H1 (cell line): ENCODE measurements around the gene PLCL2. TPM values are rescaled to one million over a fixed set of nuclear protein-coding genes. Genes with fewer than 3 reads are reported as not detected.

Experiments used
- CTCF ChIA-PET: fragments of 300-600 bp; sonication (Branson Sonifier 250); formaldehyde crosslinking; loops from one replicate; lab custom pipeline; 2021; ENCODE audit not compliant: partially characterized antibody; lab: Charles Lee
- POLR2A ChIA-PET: fragments of 300-600 bp; sonication (Branson Sonifier 250); formaldehyde crosslinking; loops from one replicate; lab custom pipeline; 2021; ENCODE audit warnings: inconsistent platforms; ENCODE audit not compliant: partially characterized antibody; lab: Charles Lee
- DNase-seq, 2 experiments: peaks; one replicate each; pipeline versions ENCODE4 v3.0.0 to v3.0.0-alpha.2; 2010 to 2022; ENCODE audit warnings: low spot score in 2 of 2, low read depth in 1 of 2, mixed read lengths in 1 of 2
- FAIRE-seq: peaks from 2 replicates; lab custom pipeline; 2011; peaks lifted over from hg19 to GRCh38; lab: Jason Lieb, UNC
- H2AFZ ChIP-seq: 2 replicates; pipeline ENCODE4 v1.8.1; 2012; ENCODE audit warnings: low read length, inconsistent platforms
- H2AK5ac ChIP-seq: 2 replicates; pipeline ENCODE4 v1.6.1; 2013; ENCODE audit warnings: low read depth, low read length
- H2BK120ac ChIP-seq: replicated peaks from 2 replicates; pipeline ENCODE3; 2013; ENCODE audit warnings: low read depth, low read length, inconsistent platforms
- H2BK12ac ChIP-seq: 2 replicates; pipeline ENCODE4 v1.6.1; 2013; ENCODE audit warnings: low read depth, low read length
- H2BK15ac ChIP-seq: 2 replicates; pipeline ENCODE4 v1.6.1; 2013; ENCODE audit warnings: low read length
- H2BK20ac ChIP-seq: 2 replicates; pipeline ENCODE4 v1.6.1; 2013; ENCODE audit warnings: low read length
- H2BK5ac ChIP-seq: 2 replicates; pipeline ENCODE4 v1.6.1; 2013; ENCODE audit warnings: low read depth, low read length
- H3K14ac ChIP-seq: 2 replicates; pipeline ENCODE4 v1.6.1; 2013; ENCODE audit warnings: inconsistent platforms; ENCODE audit not compliant: insufficient read length
- H3K18ac ChIP-seq: 2 replicates; pipeline ENCODE4 v1.6.1; 2013; ENCODE audit warnings: low read length; ENCODE audit errors: extremely low read depth
- H3K23ac ChIP-seq: 2 replicates; pipeline ENCODE4 v1.6.1; 2013; ENCODE audit warnings: inconsistent platforms; ENCODE audit not compliant: insufficient read length
- H3K23me2 ChIP-seq: 2 replicates; pipeline ENCODE4 v1.6.1; 2013; ENCODE audit warnings: low read depth, low read length
- H3K27ac ChIP-seq: 2 replicates; pipeline ENCODE4 v1.6.1; 2011; ENCODE audit warnings: low read depth, low read length, inconsistent platforms
- H3K27me3 ChIP-seq, 4 experiments: replicated peaks in 1 of 4; 1 replicate in 1 of 4; 2 replicates in 3 of 4; pipeline versions ENCODE4 v1.6.1 to v1.8.1; 2011 to 2013; ENCODE audit warnings: low read length in 3 of 4, mild to moderate bottlenecking in 3 of 4, inconsistent platforms in 2 of 4, mixed read lengths in 2 of 4, moderate library complexity in 1 of 4; ENCODE audit not compliant: control insufficient read depth in 3 of 4, insufficient read depth in 3 of 4; ENCODE audit errors: extremely low read depth in 1 of 4
- H3K36me3 ChIP-seq, 4 experiments: 2 replicates each; pipeline versions ENCODE4 v1.6.1 to v1.8.1; 2011 to 2013; ENCODE audit warnings: mild to moderate bottlenecking in 4 of 4, low read length in 3 of 4, moderate library complexity in 2 of 4, control low read depth in 1 of 4, inconsistent platforms in 1 of 4; ENCODE audit not compliant: insufficient read depth in 4 of 4, control insufficient read depth in 2 of 4
- H3K4ac ChIP-seq: replicated peaks from 2 replicates; pipeline ENCODE3; 2013; ENCODE audit warnings: low read length, low read depth, mixed read lengths, inconsistent platforms; ENCODE audit not compliant: insufficient read length
- H3K4me1 ChIP-seq, 4 experiments: replicated peaks in 1 of 4; 1 replicate in 1 of 4; 2 replicates in 3 of 4; pipeline versions ENCODE4 v1.6.1 to v1.8.1; 2011 to 2013; ENCODE audit warnings: low read length in 3 of 4, inconsistent platforms in 2 of 4, mixed read lengths in 1 of 4; ENCODE audit not compliant: insufficient read depth in 4 of 4, control insufficient read depth in 3 of 4
- H3K4me2 ChIP-seq, 2 experiments: 2 replicates each; pipeline versions ENCODE4 v1.6.1 to v1.8.1; 2011 to 2013; ENCODE audit warnings: low read depth in 2 of 2, low read length in 2 of 2, control low read depth in 1 of 2, inconsistent platforms in 1 of 2, mild to moderate bottlenecking in 1 of 2; ENCODE audit not compliant: insufficient read depth in 1 of 2
- H3K4me3 ChIP-seq, 4 experiments: fragments of 200-600, 300-600 bp in 1 of 4; sonication (generic), shearing (Covaris generic), sonication (Bioruptor Twin) in 1 of 4; 2 replicates each; pipeline versions ENCODE4 v1.5.1 to v1.8.1; 2011 to 2016; ENCODE audit warnings: low read length in 4 of 4, low read depth in 3 of 4, control low read depth in 2 of 4, inconsistent platforms in 2 of 4, mild to moderate bottlenecking in 2 of 4, mixed read lengths in 1 of 4, moderate library complexity in 1 of 4; ENCODE audit not compliant: insufficient read depth in 2 of 4; ENCODE audit errors: extremely low read depth in 1 of 4
- H3K56ac ChIP-seq: replicated peaks from 2 replicates; pipeline ENCODE3; 2013; ENCODE audit warnings: low read depth, mild to moderate bottlenecking, mixed read lengths, low read length, inconsistent platforms; ENCODE audit not compliant: insufficient read length
- H3K79me1 ChIP-seq: 2 replicates; pipeline ENCODE4 v1.6.1; 2013; ENCODE audit warnings: low read depth, low read length, control low read depth
- H3K79me2 ChIP-seq, 2 experiments: 2 replicates each; pipeline versions ENCODE4 v1.6.1 to v1.8.1; 2012 to 2013; ENCODE audit warnings: low read length in 2 of 2, mild to moderate bottlenecking in 2 of 2, inconsistent platforms in 1 of 2; ENCODE audit not compliant: insufficient read depth in 2 of 2, control insufficient read depth in 1 of 2
- H3K9ac ChIP-seq, 4 experiments: replicated peaks in 1 of 4; 1 replicate in 1 of 4; 2 replicates in 3 of 4; pipeline versions ENCODE4 v1.6.1 to v1.8.1; 2011 to 2013; ENCODE audit warnings: low read depth in 3 of 4, low read length in 3 of 4, control low read depth in 2 of 4, mild to moderate bottlenecking in 2 of 4, moderate library complexity in 2 of 4, inconsistent platforms in 1 of 4; ENCODE audit errors: extremely low read depth in 1 of 4
- H3K9me3 ChIP-seq, 2 experiments: 2 replicates each; pipeline versions ENCODE4 v1.6.1 to v1.8.1; 2012 to 2013; ENCODE audit warnings: mild to moderate bottlenecking in 2 of 2, moderate library complexity in 2 of 2, control low read depth in 1 of 2, inconsistent platforms in 1 of 2, low read depth in 1 of 2, low read length in 1 of 2, mixed read lengths in 1 of 2; ENCODE audit not compliant: insufficient read depth in 2 of 2
- H4K20me1 ChIP-seq, 2 experiments: replicated peaks in 1 of 2; 2 replicates each; pipeline versions ENCODE3 to v1.8.1; 2011 to 2013; ENCODE audit warnings: inconsistent platforms in 2 of 2, low read length in 2 of 2, mild to moderate bottlenecking in 1 of 2; ENCODE audit not compliant: insufficient read depth in 2 of 2, control insufficient read depth in 1 of 2
- H4K5ac ChIP-seq: 2 replicates; pipeline ENCODE4 v1.6.1; 2013; ENCODE audit warnings: low read length, low read depth, mixed read lengths, inconsistent platforms; ENCODE audit not compliant: insufficient read length
- H4K8ac ChIP-seq: 2 replicates; pipeline ENCODE4 v1.8.0; 2013; ENCODE audit warnings: mild to moderate bottlenecking, moderate library complexity, low read length, inconsistent platforms; ENCODE audit not compliant: insufficient read depth; ENCODE audit errors: extremely low read depth
- H4K91ac ChIP-seq: replicated peaks from 2 replicates; pipeline ENCODE3; 2013; ENCODE audit warnings: low read length, mixed read lengths, inconsistent platforms; ENCODE audit not compliant: insufficient read length
- EGR1 ChIP-seq: IDR thresholded peaks from 2 replicates; pipeline ENCODE4 v1.6.1; 2011; ENCODE audit warnings: low read depth, low read length, borderline replicate concordance
- EP300 ChIP-seq, 2 experiments: IDR thresholded peaks; 1 replicate in 1 of 2; 2 replicates in 1 of 2; pipeline ENCODE4 v1.6.1; 2011 to 2012; ENCODE audit warnings: low read depth in 2 of 2, low read length in 2 of 2, mild to moderate bottlenecking in 2 of 2, borderline replicate concordance in 1 of 2, inconsistent platforms in 1 of 2, moderate library complexity in 1 of 2
- TAF7 ChIP-seq: optimal IDR thresholded peaks from 2 replicates; pipeline ENCODE3; 2011; ENCODE audit warnings: low read depth, mild to moderate bottlenecking, inconsistent platforms, low read length, moderate library complexity, borderline replicate concordance
- WGBS, 2 experiments: shearing (Covaris generic) in 1 of 2; methylation state at CpG; one replicate each; pipeline versions ENCODE4 v1.1.6 to v1.1.7; 2013 to 2015; ENCODE audit warnings: low lambda C conversion rate in 2 of 2, mixed read lengths in 2 of 2, inconsistent platforms in 1 of 2, low coverage in 1 of 2, missing lambda C conversion rate in 1 of 2; ENCODE audit not compliant: insufficient replicate concordance in 2 of 2, insufficient coverage in 1 of 2, insufficient read length in 1 of 2; ENCODE audit errors: extremely low coverage in 1 of 2, missing lambda C conversion rate in 1 of 2; 5-methylcytosine and 5-hydroxymethylcytosine counted together
- polyA plus RNA-seq, 7 experiments: library from polyadenylated mRNA; depleted of rRNA in 3 of 7; stranded (reverse) in 5 of 7; unstranded in 2 of 7; fragments of >200 nt in 5 of 7; fragments of 200-250 nt in 2 of 7; gene quantifications; 1 replicate in 5 of 7; 2 replicates in 1 of 7; 4 replicates in 1 of 7; pipeline versions ENCODE4 v1.2.1 to v1.2.3, GENCODE V29; 2011 to 2013; ENCODE audit warnings: missing spikeins in 2 of 7, mixed read lengths in 2 of 7
- total RNA-seq: library from RNA; stranded (reverse); fragmentation: NEBNext Ultra II Directional; extraction: Animal tissue kit (Norgen Biotek cat#: 25700); gene quantifications from 2 replicates; pipeline ENCODE4 v1.2.1, GENCODE V29; 2021

Gene PLCL2
- total and polyA plus RNA-seq, 2 of the 8 experiments (the other 6 are each of a cell fraction or from before 2014, with no cell fraction given), result 3.5 to 6.8 TPM

GRCh38 chr3:16846373-16847080 is 38.2 kb upstream of the PLCL2 start:
- Histone ChIP-seq H2BK12ac (no peak overlapping the region), H4K5ac (no peak overlapping the region), H2BK120ac (no peak overlapping the region), H3K23ac (no peak overlapping the region), H3K4me3 (no peak overlapping the region), H2BK5ac (no peak overlapping the region), H2BK20ac (no peak overlapping the region), H2BK15ac (no peak overlapping the region), H3K79me1 (no peaks in the 10 kb centered on the region), H2AFZ (no peak overlapping the region), H3K36me3 (no peaks in the 10 kb centered on the region), H4K20me1 (no peaks in the 10 kb centered on the region), H3K4ac (no peak overlapping the region), H3K18ac (no peak overlapping the region), H3K4me2 (no peak overlapping the region), H3K23me2 (no peaks in the 10 kb centered on the region), H3K4me1 (peaks cover 0 to 11% (median 6%) of the 10 kb centered on the region in 4 experiments; a peak in 3 of 7 replicates), H3K79me2 (no peaks in the 10 kb centered on the region), H3K27me3 (no peaks in the 10 kb centered on the region), H3K27ac (no peak overlapping the region), H3K14ac (no peak overlapping the region), H3K56ac (no peak overlapping the region), H4K91ac (no peak overlapping the region), H4K8ac (no peak overlapping the region), H3K9ac (no peak overlapping the region), H2AK5ac (no peak overlapping the region), H3K9me3 (no peaks in the 10 kb centered on the region)
- ChIA-PET CTCF (interaction anchor here (0.9 to 1.1 kb wide), 2 partner anchors 18 to 38 kb away, joined by 3 read pairs; no protein-coding TSS in a partner anchor), POLR2A (no interaction called here)
- no peak for DNase-seq
- TF ChIP-seq EP300 (IDR thresholded peaks at IDR 0.05; ENCODE audit: borderline replicate concordance in 1 of 2, low read depth in 2 of 2, low read length in 2 of 2) (no peak), EGR1 (no peak), TAF7 (no peak)
- FAIRE-seq, result no peak
- 91% methylated on average over 5 of the region's 5 CpGs; no CpG with 5 or more reads in 1 of the 2 experiments for WGBS, 2 experiments
